GM19025 (cell line): ENCODE results near the gene STKLD1.
"Not testable (repeated sequence)": the region's sequence is repeated elsewhere in the genome, so short reads cannot be mapped to it uniquely, and the experiment has no call there.

Source experiments
- ATAC-seq: cut with Tn5 transposase; IDR thresholded peaks from one replicate; pipeline ENCODE4 v1.9.1; 2021; ENCODE audit warnings: mild to moderate bottlenecking, low read depth, moderate library complexity; ENCODE audit not compliant: unreplicated experiment

Gene STKLD1

GRCh38 chr9:133436681-133437080 is 60.5 kb downstream of the STKLD1 start:
- no peak for ATAC-seq

DNA sequence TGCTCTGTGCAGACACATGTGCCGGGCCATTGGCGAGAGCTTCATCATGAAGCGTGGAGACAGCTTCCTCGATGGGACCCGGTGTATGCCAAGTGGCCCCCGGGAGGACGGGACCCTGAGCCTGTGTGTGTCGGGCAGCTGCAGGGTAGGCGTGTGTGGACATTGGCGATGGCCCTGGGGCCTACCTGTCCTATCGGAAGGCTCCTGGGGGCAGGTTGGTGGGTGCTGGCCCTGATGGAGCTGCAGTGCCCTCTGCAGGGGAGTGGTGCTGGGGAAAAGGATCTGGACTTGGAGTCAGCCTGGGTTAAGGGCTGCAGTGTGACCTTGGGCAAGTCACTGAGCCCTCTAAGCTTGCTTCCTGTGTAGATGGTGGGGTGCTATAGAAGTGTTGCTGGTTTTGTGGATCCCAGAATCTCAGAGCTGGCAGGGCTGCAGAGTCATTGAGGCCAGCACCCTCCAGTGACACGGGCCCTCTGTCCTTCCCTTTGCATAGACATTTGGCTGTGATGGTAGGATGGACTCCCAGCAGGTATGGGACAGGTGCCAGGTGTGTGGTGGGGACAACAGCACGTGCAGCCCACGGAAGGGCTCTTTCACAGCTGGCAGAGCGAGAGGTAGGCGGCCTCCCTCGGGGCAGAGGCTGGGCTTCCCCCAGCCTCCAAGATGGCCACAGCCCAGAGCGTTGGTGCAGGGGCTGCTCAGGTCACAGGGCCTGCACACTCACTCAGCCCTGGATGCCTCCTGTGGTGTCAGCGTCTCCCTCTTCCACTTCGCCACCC is 61.8 kb downstream of the STKLD1 start:
- no peak for ATAC-seq

GRCh38 chr9:133439337-133439736 is 63.2 kb downstream of the STKLD1 start:
- no peak for ATAC-seq

- no peak for ATAC-seq
These were observed 64.7 kb downstream of the STKLD1 start for GRCh38 chr9:133440874-133441273.

- no peak for ATAC-seq
These were observed 65.4 kb downstream of the STKLD1 start for GRCh38 chr9:133441571-133441970.

DNA sequence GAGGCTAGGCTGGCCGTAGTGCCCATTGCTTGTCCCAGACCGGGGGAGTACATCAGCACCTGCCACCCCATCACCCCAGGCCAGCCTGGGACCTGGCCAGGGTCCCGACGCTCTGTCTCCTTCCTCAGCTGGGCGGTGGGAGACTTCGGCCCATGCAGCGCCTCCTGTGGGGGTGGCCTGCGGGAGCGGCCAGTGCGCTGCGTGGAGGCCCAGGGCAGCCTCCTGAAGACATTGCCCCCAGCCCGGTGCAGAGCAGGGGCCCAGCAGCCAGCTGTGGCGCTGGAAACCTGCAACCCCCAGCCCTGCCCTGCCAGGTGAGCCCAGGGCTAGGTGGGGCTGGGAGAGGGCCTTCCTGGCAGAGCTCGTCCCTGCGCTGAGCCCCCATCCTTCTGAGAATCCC is 67.1 kb downstream of the STKLD1 start:
- ATAC-seq, result no peak

DNA sequence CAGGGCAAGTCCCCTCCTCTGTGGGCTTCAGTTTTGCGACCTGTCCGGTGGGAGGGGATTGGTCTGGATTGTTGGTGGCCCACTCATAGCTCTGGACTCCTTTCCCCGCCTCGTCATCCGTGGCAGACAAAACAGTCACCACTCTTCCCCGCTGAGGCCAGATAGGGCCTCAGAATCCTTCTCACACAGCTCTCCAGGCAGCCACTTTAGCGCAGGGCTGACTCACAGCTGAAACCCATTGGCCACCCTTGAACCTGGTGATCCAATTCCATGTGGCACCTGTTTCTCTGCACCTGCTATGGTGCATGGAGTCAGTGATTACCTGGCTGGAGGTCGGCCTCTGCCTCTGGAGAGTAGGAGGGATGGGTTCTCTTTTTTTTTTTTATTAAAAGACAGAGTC is 67.8 kb downstream of the STKLD1 start:
- no peak for ATAC-seq

DNA sequence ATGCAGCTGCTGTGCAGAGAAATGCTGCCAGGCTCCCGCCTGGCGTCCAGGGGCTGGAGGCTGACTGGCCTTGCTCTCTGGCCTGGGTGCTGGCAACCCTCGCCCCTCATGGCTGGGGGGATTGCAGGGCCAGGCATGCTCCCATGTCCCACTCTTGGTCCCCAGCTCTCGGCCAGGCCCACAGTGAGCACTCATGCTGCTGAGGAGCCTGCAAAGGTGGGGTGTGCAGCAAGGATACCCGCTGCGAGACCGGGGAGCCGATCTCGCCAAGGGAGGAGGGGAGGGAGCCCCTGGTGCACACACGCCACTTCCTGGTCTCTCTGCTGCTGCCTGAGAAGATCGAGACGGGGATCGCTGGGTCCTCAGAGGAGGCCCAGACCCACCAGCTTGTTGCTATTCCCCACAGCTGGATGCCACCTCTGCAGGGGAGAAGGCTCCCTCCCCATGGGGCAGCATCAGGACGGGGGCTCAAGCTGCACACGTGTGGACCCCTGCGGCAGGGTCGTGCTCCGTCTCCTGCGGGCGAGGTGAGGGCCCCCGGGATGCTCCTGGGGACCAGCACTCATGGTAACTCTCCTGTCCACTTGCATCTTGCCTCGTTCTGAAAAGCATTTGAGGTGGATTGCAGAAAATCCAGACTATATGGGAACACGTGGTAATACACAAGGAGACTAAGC is 69.3 kb downstream of the STKLD1 start:
- no peak for ATAC-seq

GRCh38 chr9:133448487-133448972 is 72.4 kb downstream of the STKLD1 start:
- no peak for ATAC-seq

- no peak for ATAC-seq
These were observed 73.6 kb downstream of the STKLD1 start for GRCh38 chr9:133449760-133450159.

- ATAC-seq, result not testable (repeated sequence)
These were observed 75.7 kb downstream of the STKLD1 start for GRCh38 chr9:133451865-133452264.

DNA sequence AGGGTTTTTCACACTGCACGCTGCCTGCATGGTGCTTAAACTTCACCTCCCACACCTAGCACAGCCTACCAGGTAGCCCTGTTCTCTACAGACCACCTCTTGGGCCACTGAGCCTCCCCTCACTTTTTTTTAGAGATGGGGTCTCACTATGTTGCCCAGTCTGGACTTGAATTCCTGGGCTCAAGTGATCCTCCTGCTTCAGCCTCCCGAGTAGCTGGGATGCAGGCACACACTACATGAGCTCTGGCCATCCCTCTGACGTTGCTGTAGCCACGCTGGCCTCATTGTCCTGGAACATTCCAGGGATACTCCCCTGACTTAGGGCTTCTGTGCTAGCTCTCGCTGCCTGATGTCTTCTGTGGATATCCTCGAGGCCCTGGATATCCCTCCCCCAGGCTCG is 76.4 kb downstream of the STKLD1 start:
- no peak for ATAC-seq

DNA sequence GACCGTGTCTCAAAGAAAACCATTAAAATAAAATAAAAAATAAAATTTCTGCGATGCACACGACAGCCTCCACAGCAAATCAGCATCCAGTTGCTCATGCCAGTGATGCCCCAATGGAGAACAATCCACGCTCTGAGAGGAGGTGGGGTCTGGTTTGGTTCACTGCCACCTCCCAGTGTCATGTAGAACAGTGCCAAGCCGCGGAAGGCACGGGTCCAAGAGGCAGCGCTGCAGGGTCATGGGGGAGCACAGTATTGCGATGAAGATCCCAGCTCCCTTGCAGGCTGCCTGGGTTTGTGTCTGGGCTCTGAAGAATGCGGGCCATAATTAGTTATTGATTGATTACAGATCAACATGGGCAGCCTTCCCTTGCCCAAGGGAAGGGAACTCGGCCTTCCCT is 77.5 kb downstream of the STKLD1 start:
- no peak for ATAC-seq

DNA sequence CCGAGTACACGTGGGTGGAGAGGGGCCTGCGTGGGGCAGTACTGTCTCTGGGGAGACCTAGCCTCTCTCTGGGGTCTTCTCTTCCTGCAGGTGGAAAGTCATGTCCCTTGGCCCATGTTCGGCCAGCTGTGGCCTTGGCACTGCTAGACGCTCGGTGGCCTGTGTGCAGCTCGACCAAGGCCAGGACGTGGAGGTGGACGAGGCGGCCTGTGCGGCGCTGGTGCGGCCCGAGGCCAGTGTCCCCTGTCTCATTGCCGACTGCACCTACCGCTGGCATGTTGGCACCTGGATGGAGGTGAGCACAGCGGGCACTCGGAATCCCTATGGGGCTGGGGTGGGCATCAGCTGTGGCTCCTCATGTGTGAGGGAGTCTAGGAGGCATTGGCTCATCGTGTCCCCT is 78.2 kb downstream of the STKLD1 start:
- no peak for ATAC-seq

- no peak for ATAC-seq
These were observed 78.9 kb downstream of the STKLD1 start for GRCh38 chr9:133454943-133455673.
